ENCODE results near the gene DLGAP3.
"Not testable (repeated sequence)": the region's sequence is repeated elsewhere in the genome, so short reads cannot be mapped to it uniquely, and the experiment has no call there.

DLGAP3 gene

DNA sequence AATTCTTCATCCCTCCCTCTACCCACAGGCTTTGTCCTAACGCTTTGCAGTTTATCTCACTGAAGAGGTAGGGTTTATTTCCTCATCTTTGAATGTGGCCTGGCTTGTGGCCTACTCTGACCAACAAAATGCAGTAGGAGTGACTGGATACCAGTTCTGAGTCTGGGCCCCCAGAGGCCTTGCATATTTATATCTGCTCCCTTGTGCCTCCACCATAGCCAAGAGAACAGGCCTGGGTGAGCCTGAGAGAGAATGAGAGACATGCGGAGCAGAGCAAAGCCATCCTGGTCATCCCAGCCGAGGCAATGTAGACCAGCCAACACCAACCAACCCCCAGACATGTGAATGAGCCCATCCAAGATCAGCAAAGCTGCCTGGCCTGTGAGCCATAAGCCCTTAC, 100.2 kb downstream of the DLGAP3 start:
- DNase-seq (ENCODE audit: low read depth): no peak

DNA sequence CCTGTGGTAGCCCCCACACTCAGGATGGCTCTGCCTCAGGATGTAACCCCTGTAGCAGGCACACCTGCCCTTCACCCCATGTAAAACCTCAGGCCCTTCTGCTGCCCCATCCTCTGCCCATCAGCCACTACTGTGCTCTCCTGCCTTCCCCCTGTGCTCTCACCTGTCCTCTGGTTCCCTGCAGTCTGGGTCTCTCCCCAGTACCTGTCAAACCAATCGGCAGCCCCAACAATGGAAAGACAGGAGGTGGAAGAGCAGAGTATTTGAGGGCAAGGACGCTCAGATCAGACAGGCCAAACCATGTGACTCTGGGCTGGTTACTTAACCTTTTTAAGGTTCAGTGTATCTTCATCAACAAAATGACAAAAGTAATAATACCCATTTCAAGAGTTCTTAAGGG, 100.8 kb downstream of the DLGAP3 start:
- DNase-seq (ENCODE audit: low read depth): no peak

DNA sequence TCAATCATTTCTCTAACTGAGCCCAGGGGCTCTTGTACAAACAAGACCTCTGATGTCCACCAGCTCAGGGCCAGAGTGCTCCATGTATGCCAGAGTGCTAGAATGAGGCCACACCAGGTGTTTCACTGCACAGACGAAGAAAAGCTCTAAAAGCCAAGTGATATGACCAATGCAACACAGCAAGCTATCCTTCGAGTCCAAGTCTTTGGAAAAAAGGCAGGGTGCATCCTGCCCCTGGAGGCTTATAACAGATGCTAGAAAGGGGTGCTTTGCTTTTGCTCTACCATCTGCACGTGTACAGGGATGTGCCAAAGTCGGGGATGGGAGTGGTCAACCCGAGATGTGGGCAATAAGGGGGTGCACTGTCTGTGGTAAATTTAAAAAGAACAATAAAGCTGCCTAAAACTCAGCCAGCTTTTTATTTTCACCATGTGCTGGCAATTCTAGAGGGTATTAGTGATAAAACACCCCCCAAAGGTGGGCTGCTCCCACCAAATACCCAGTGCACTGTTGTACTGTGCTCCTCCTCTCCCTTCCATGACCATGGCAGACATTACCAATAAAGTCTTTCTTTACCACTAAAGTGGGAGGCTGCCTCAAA, 102.0 kb downstream of the DLGAP3 start:
- DNase-seq (ENCODE audit: low read depth): no peak

DNA sequence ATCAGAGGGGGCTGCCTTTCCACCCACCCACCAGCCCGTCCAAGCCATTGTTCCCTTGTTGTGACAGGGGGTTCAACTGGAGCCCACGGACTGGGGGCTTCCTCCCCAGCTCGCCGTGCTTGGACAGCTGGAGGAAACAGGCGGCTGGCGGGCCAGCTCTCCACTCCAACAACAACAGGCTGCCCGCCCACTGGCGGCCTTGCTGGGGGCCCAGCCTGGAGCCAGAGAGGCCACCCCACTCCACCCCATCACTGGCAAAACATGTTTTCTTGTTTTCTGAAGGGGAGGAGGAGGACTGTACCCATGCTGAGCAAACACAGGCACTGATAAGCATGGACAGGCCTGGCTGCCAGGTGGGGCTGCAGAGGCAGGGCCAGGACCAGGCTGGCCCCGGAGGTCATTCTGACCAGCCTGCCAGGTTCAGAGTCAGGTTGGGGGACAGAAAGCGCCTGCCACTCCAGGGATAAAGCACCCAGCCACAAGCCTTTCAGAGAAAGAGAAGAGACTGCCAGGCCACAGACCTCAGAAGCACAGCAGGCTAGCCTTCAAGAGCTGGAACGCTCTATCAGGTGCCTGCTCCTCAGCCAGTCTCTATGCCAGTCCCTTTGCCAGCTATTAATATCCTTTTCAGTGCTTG, 103.9 kb downstream of the DLGAP3 start:
- no peak for DNase-seq (ENCODE audit: low read depth)

DNA sequence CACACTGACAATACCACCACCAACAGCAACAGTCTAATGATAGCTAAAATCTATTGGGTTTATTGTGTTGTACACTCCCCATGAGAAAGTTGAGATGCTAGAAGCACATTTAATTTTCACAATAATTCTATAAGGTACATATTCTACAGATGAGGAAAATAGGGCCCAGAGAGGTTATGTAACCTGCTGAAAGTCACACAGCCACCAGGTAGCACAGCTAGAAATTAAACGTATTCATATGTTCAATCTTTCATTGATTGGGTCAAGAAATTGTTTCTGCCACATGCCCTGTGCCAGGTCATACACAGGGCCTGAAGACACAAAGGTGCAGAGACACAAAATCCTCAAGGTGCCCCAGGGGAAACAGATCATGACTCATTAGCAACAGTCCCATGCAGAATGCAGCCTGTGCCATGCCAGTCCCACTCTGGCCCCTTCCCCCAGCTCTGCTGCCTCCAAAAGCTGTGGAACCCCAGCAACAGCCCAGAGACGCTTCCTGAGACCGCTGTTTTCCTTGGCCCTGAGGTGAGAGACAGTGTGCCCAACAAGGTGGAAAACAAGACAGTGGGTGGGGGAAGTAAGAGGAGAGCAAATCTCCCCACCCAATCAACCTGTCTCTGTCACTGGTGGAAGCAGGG, 104.5 kb downstream of the DLGAP3 start:
- DNase-seq (ENCODE audit: low read depth): no peak

DNA sequence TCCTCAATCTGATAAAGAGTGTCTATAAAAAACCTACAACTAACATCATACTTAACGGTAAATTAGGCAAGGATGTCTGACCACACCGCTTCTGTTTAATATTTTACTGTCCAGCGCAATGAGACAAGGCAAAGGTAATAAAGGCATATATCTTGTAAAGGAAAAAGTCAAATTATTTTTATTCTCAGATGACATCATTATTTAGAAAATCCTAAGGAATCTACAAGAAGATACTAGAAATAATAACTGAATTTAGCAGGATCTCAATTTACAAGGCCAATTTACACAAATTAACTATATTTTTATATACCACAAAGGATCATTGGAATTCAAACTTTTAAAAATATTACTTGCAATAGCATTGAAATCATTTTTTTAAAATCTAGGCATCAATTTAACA, 107.2 kb downstream of the DLGAP3 start:
- DNase-seq (ENCODE audit: low read depth): no peak

DNA sequence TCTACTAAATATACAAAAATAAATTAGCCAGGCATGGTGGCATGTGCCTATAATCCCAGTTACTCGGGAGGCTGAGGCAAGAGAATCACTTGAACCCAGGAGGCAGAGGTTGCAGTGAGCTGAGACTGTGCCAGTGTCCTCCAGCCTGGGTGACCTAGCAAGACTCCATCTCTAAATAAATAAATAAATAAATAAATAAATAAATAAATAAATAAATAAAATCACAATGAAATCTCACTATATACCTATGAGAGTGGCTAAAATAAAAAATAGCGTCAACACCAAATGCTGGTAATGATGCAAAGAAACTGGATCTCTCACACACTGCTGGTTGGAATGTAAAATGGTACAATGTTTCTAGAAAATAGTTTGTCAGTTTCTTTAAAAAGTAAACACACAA, 110.6 kb downstream of the DLGAP3 start:
- not testable (repeated sequence) for DNase-seq (ENCODE audit: low read depth)

DNA sequence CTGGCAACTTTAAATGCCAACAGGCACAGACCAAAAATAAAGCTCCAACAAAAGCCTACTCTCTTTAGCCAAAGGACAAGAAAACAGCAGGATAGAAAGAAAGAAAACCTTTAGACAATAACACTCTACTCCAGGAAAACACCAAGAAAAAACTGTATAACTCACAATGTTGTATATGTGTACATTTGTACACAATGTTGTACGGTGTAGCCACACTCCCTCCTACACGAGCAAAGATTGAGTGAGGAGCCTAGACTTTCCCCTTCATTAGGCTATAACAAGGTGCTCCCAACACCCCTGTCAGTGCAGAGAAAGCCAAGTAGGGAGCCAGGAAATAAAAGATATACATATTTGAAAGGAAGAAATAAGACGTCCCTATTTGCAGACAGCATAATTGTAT, 112.7 kb downstream of the DLGAP3 start:
- no peak for DNase-seq (ENCODE audit: low read depth)

DNA sequence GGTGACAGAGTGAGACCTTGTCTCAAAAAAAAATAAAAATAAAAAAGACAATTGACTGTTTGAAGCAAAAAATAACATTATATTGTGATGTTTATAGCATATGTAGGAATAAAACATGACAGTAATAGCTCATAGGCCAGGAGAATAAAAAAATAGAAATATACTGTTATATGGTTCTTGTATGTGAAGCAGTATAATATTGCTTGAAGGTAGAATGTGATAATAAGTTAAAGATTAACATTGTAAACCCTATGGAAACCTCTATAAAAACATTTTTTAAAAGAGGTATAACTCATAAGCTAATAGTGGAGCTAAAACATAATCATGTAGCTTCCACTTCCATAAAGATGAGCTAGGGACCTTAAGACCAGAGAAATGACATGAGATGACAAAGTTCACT, 113.1 kb downstream of the DLGAP3 start:
- DNase-seq (ENCODE audit: low read depth): no peak

All from stimulated activated CD8-positive, alpha-beta memory T cell treated with anti-CD3 and anti-CD28 coated beads, Interleukin-15, amount 100 ng/mL, for 24 hours (primary cell).